Hepatocyte (in vitro differentiated cells): Measurements from ENCODE around the gene RNF149. TPM values are rescaled to one million over a fixed set of nuclear protein-coding genes. Genes with fewer than 3 reads are reported as not detected.

Source experiments
- DNase-seq: peaks from one replicate; pipeline ENCODE4 v3.0.0-alpha.2; 2016; ENCODE audit warnings: low spot score
- H2AFZ ChIP-seq: fragments of 200-600 bp; sonication (generic); 2 replicates; pipeline ENCODE4 v1.6.0; 2016; ENCODE audit warnings: antibody characterized with exemption, mild to moderate bottlenecking
- H3K27ac ChIP-seq: fragments of 200-600 bp; sonication (generic); 2 replicates; pipeline ENCODE4 v1.5.1; 2016; ENCODE audit warnings: mild to moderate bottlenecking
- H3K27me3 ChIP-seq: fragments of 200-600 bp; sonication (generic); 2 replicates; pipeline ENCODE4 v1.6.1; 2016
- H3K36me3 ChIP-seq: fragments of 200-600 bp; sonication (generic); replicated peaks from 2 replicates; pipeline ENCODE4 v1.5.1; 2016; ENCODE audit warnings: low read depth; ENCODE audit not compliant: insufficient read depth
- H3K4me1 ChIP-seq: fragments of 200-600 bp; sonication (generic); 2 replicates; pipeline ENCODE4 v1.5.1; 2016; ENCODE audit warnings: mild to moderate bottlenecking, moderate library complexity; ENCODE audit not compliant: insufficient read depth
- H3K4me2 ChIP-seq: fragments of 200-600 bp; sonication (generic); 2 replicates; pipeline ENCODE4 v1.6.0; 2016
- H3K4me3 ChIP-seq: fragments of 200-600 bp; sonication (generic); 2 replicates; pipeline ENCODE4 v1.5.1; 2016; ENCODE audit warnings: mild to moderate bottlenecking
- H3K79me2 ChIP-seq: fragments of 200-600 bp; sonication (generic); 2 replicates; pipeline ENCODE4 v1.6.0; 2017; ENCODE audit warnings: mild to moderate bottlenecking
- H3K9me2 ChIP-seq: fragments of 200-600 bp; sonication (generic); replicated peaks from 2 replicates; pipeline ENCODE4 v1.6.0; 2017; ENCODE audit warnings: mild to moderate bottlenecking; ENCODE audit not compliant: insufficient read depth
- H3K9me3 ChIP-seq: fragments of 200-600 bp; sonication (generic); 2 replicates; pipeline ENCODE4 v1.5.1; 2016; ENCODE audit warnings: low read depth, mild to moderate bottlenecking
- H4K20me1 ChIP-seq: fragments of 200-600 bp; sonication (generic); 2 replicates; pipeline ENCODE4 v1.6.0; 2016; ENCODE audit warnings: mild to moderate bottlenecking; ENCODE audit not compliant: insufficient read depth, poor library complexity, severe bottlenecking
- EZH2 ChIP-seq: fragments of 200-600 bp; sonication (generic); IDR thresholded peaks from 2 replicates; pipeline ENCODE4 v1.6.1; 2016; ENCODE audit warnings: antibody characterized with exemption, mild to moderate bottlenecking, borderline replicate concordance
- EZH2phosphoT487 ChIP-seq: fragments of 200-600 bp; sonication (generic); IDR thresholded peaks from one replicate; pipeline ENCODE4 v1.6.1; 2018; ENCODE audit warnings: antibody characterized with exemption, mild to moderate bottlenecking, low read depth, moderate library complexity; ENCODE audit not compliant: unreplicated experiment, severe bottlenecking
- WGBS: methylation state at CpG from one replicate; pipeline ENCODE4 v1.1.6; 2016; ENCODE audit warnings: low lambda C conversion rate; ENCODE audit errors: missing lambda C conversion rate; 5-methylcytosine and 5-hydroxymethylcytosine counted together
- polyA plus RNA-seq: library from polyadenylated mRNA; unstranded; fragments of >200 nt; fragmentation: Nextera tagmentation; extraction: Ambion mirVana; gene quantifications from 2 replicates; pipeline ENCODE4 v1.2.1, GENCODE V29; 2016
- total RNA-seq: library from RNA; depleted of rRNA; stranded (reverse); fragments of >200 nt; gene quantifications from 2 replicates; pipeline ENCODE4 v1.2.3, GENCODE V29; 2014
- TF ChIP-seq, protein P1 (sequence below): fragments of 200-600 bp; sonication (generic); IDR thresholded peaks from 2 replicates; pipeline ENCODE4 v1.5.1; 2016; ENCODE audit warnings: antibody characterized with exemption, mild to moderate bottlenecking; ENCODE audit not compliant: poor library complexity

RNF149 gene, protein sequence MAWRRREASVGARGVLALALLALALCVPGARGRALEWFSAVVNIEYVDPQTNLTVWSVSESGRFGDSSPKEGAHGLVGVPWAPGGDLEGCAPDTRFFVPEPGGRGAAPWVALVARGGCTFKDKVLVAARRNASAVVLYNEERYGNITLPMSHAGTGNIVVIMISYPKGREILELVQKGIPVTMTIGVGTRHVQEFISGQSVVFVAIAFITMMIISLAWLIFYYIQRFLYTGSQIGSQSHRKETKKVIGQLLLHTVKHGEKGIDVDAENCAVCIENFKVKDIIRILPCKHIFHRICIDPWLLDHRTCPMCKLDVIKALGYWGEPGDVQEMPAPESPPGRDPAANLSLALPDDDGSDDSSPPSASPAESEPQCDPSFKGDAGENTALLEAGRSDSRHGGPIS
- total RNA-seq (60.3 and 60.7 TPM in 2 replicates), polyA plus RNA-seq (64.6 and 66.0 TPM in 2 replicates)

DNA sequence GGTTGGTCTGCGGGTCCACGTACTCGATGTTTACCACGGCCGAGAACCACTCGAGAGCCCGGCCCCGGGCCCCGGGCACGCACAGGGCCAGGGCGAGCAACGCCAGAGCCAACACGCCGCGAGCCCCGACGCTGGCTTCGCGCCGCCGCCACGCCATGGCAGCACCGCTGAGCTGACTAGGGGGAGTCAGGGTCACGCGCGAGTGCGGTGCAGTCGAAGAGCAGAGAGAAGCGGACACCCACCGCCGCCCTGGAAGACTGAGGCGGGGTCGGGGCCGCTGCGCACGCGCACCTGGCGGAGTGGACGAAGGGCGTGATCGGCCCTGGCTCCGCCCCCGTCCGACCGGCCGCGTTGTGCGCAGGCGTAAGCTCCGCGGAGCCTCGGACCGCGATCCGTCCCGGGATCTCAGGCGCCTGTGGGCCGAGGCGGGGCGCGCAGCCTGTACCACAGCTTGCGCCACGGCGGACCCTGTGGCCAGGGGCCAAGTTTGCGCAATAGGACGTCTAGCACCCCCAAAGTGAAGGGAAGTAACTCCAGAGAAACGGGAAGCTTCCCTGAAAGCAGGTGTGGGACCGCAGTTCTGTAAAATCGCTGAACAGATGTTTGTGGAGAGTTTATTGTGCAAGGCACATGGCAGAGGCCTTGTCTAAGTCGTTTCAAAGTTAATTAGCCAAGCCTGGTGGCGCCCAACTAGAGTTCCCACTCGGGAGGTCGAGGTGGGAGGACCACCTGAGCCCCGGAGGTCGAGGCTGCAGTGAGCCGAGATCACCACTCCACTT is at the start of gene RNF149:
TSS of gene RNF149 (minus strand) at position 270 of the 779 bp plus-strand sequence. CDS start at position 157, 113 bp downstream.
- peaks cover 29% of the 10 kb centered on the region for H3K4me1 ChIP-seq
- H3K9me3 ChIP-seq, result no peaks in the 10 kb centered on the region
- H2AFZ ChIP-seq, result peak within 1 kb of the TSS; percentile 77
- peaks cover 37% of the 10 kb centered on the region for H4K20me1 ChIP-seq
- peak within 1 kb of the TSS; percentile 72 for H3K4me3 ChIP-seq
- peak within 1 kb of the TSS; percentile 93 for H3K4me2 ChIP-seq
- no peaks in the 10 kb centered on the region for H3K27me3 ChIP-seq
- H3K79me2 ChIP-seq, result peaks cover 48% of the 10 kb centered on the region
- TF ChIP-seq, protein P1, sequence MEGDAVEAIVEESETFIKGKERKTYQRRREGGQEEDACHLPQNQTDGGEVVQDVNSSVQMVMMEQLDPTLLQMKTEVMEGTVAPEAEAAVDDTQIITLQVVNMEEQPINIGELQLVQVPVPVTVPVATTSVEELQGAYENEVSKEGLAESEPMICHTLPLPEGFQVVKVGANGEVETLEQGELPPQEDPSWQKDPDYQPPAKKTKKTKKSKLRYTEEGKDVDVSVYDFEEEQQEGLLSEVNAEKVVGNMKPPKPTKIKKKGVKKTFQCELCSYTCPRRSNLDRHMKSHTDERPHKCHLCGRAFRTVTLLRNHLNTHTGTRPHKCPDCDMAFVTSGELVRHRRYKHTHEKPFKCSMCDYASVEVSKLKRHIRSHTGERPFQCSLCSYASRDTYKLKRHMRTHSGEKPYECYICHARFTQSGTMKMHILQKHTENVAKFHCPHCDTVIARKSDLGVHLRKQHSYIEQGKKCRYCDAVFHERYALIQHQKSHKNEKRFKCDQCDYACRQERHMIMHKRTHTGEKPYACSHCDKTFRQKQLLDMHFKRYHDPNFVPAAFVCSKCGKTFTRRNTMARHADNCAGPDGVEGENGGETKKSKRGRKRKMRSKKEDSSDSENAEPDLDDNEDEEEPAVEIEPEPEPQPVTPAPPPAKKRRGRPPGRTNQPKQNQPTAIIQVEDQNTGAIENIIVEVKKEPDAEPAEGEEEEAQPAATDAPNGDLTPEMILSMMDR, result no peak
- TF ChIP-seq EZH2phosphoT487, result no peak
- no peak for TF ChIP-seq EZH2
- no peaks in the 10 kb centered on the region for H3K9me2 ChIP-seq
- H3K27ac ChIP-seq, result peak within 1 kb of the TSS; percentile 91
- DNase-seq, result peak; percentile 97
- H3K36me3 ChIP-seq, result no peaks in the 10 kb centered on the region
- WGBS, result 7% methylated on average over 69 of the region's 76 CpGs

DNA sequence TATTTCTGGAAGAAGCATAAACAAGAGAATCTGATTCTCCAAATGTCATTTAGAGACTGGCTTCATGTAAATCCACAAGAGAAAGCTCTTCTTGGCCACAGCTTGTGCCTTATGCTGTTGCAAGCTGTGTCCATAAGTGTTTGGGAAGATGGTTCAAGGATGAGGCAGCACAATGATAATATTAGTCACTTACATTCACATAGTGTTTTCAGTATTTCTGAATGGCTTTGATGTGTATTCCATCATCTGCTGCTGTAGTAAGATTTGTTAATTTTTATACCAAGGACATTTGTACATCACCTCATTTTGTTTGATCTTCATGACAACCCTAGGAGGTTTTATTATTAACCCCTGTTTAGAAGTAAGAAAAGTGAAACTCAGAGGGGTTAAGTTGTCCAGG is 48.9 kb upstream of the RNF149 start:
- no peaks in the 10 kb centered on the region for H3K27me3 ChIP-seq
- no peaks in the 10 kb centered on the region for H3K79me2 ChIP-seq
- H3K4me1 ChIP-seq, result peaks cover 11% of the 10 kb centered on the region
- H3K9me3 ChIP-seq, result no peaks in the 10 kb centered on the region
- H2AFZ ChIP-seq, result no peak overlapping the region
- TF ChIP-seq, protein P1, result no peak
- TF ChIP-seq EZH2, result no peak
- no peak for TF ChIP-seq EZH2phosphoT487
- H3K27ac ChIP-seq, result no peak overlapping the region
- no peaks in the 10 kb centered on the region for H3K9me2 ChIP-seq
- no peak overlapping the region for H3K4me2 ChIP-seq
- no peak overlapping the region for H3K4me3 ChIP-seq
- no peaks in the 10 kb centered on the region for H4K20me1 ChIP-seq
- H3K36me3 ChIP-seq, result no peaks in the 10 kb centered on the region
- no peak for DNase-seq

DNA sequence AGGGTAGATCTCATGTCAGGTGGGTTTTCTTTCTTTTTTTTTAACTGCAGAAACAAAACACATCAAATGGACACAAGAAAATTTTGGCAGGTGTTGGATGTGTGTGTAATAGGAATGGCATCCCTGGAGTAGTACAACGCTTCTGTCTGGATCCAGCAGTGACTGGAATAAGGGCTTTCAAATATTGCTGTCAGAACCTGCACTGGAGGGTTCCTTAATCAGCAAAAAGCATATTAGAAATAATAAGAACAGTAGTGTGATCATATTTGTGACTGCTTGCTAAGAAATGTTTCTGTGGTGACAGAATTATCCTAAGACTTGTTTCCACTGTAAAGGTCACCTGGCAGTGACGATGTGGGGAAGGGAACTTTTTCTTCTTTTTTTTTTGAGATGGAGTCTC is 48.0 kb upstream of the RNF149 start:
- no peak for DNase-seq
- Histone ChIP-seq H2AFZ (no peak overlapping the region), H4K20me1 (no peaks in the 10 kb centered on the region), H3K27me3 (no peaks in the 10 kb centered on the region), H3K4me1 (peaks cover 11% of the 10 kb centered on the region), H3K4me2 (no peak overlapping the region), H3K36me3 (no peaks in the 10 kb centered on the region), H3K9me3 (no peaks in the 10 kb centered on the region), H3K27ac (no peak overlapping the region), H3K9me2 (no peaks in the 10 kb centered on the region), H3K4me3 (no peak overlapping the region), H3K79me2 (no peaks in the 10 kb centered on the region)
- TF ChIP-seq EZH2phosphoT487 (no peak), EZH2 (no peak)
- TF ChIP-seq, protein P1, result no peak
- 86% methylated on average over 2 of the region's 2 CpGs for WGBS
